Loucy (cell line): ENCODE measurements around the gene MRPS18B.
"Not testable (repeated sequence)": the region's sequence is repeated elsewhere in the genome, so short reads cannot be mapped to it uniquely, and the experiment has no call there.

Experiments
- H2AFZ ChIP-seq: fragments of 200-600 bp; sonication (generic); 2 replicates; pipeline ENCODE4 v1.6.0; 2016; ENCODE audit warnings: antibody characterized with exemption, mild to moderate bottlenecking, low read length, moderate library complexity
- H3F3A ChIP-seq: fragments of 200-600 bp; 2 replicates; pipeline ENCODE4 v1.6.0; 2016; ENCODE audit warnings: antibody characterized with exemption, low read depth, mild to moderate bottlenecking
- H3K27me3 ChIP-seq: fragments of 200-600 bp; sonication (generic); 2 replicates; pipeline ENCODE4 v1.6.1; 2014; ENCODE audit warnings: low read length, mild to moderate bottlenecking; ENCODE audit not compliant: insufficient read depth, poor library complexity, severe bottlenecking
- H3K36me3 ChIP-seq: fragments of 200-600 bp; sonication (generic); 2 replicates; pipeline ENCODE4 v1.6.1; 2016; ENCODE audit warnings: low read length; ENCODE audit not compliant: insufficient read depth
- H3K4me1 ChIP-seq: fragments of 200-600 bp; sonication (generic); 2 replicates; pipeline ENCODE4 v1.5.1; 2014; ENCODE audit warnings: low read length, mild to moderate bottlenecking; ENCODE audit not compliant: insufficient read depth, poor library complexity, severe bottlenecking
- H3K4me2 ChIP-seq: fragments of 200-600 bp; sonication (generic); 2 replicates; pipeline ENCODE4 v1.6.0; 2014; ENCODE audit warnings: antibody characterized with exemption, low read length, low read depth, mild to moderate bottlenecking; ENCODE audit not compliant: poor library complexity, severe bottlenecking
- H3K4me3 ChIP-seq: fragments of 200-600 bp; sonication (generic); 2 replicates; pipeline ENCODE4 v1.5.1; 2014; ENCODE audit warnings: low read length, mild to moderate bottlenecking, mixed read lengths; ENCODE audit not compliant: poor library complexity, severe bottlenecking
- H3K79me2 ChIP-seq: fragments of 200-600 bp; sonication (generic); 2 replicates; pipeline ENCODE4 v1.6.1; 2014; ENCODE audit warnings: low read length; ENCODE audit not compliant: insufficient read depth
- H3K9ac ChIP-seq: fragments of 200-600 bp; sonication (generic); 2 replicates; pipeline ENCODE4 v1.6.0; 2014; ENCODE audit warnings: mild to moderate bottlenecking, low read depth, low read length, moderate library complexity; ENCODE audit not compliant: poor library complexity, severe bottlenecking
- H3K9me2 ChIP-seq: fragments of 200-600 bp; sonication (generic); replicated peaks from 2 replicates; pipeline ENCODE4 v1.6.1; 2016; ENCODE audit warnings: low read depth, low read length, mixed read lengths
- H3K9me3 ChIP-seq: fragments of 200-600 bp; sonication (generic); 2 replicates; pipeline ENCODE4 v1.6.1; 2014; ENCODE audit warnings: mild to moderate bottlenecking, antibody characterized with exemption, low read length, low read depth; ENCODE audit not compliant: insufficient read depth
- H4K20me1 ChIP-seq: fragments of 200-600 bp; sonication (generic); 2 replicates; pipeline ENCODE4 v1.6.0; 2014; ENCODE audit warnings: antibody characterized with exemption, low read length, mild to moderate bottlenecking; ENCODE audit not compliant: insufficient read depth, poor library complexity, severe bottlenecking
- EZH2phosphoT487 ChIP-seq: fragments of 200-600 bp; IDR thresholded peaks from 2 replicates; pipeline ENCODE4 v1.6.1; 2018; ENCODE audit warnings: antibody characterized with exemption, mild to moderate bottlenecking, moderate library complexity, borderline replicate concordance
- TF ChIP-seq, protein P1 (sequence below): fragments of 200-600 bp; sonication (generic); conservative IDR thresholded peaks from 2 replicates; pipeline ENCODE4 v1.5.1; 2014; ENCODE audit warnings: mild to moderate bottlenecking, antibody characterized with exemption, low read length

The MRPS18B gene

DNA sequence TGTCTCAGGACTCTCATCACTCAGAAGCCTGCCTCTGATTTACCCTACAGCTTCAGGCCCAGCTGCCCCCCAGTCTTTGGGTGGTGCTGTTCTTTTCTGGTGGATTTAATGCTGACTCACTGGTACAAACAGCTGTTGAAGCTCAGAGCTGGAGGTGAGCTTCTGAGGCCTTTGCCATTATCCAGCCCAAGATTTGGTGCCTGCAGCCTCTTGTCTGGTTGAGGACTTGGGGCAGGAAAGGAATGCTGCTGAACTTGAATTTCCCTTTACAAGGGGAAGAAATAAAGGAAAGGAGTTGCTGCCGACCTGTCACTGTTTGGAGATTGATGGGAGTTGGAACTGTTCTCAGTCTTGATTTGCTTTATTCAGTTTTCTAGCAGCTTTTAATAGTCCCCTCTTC, 26.6 kb upstream of the MRPS18B start:
- Histone ChIP-seq H3K36me3 (peaks cover 61% of the 10 kb centered on the region; the same call in 1 of the 2 replicates), H4K20me1 (peaks cover 13% of the 10 kb centered on the region), H3K79me2 (peaks cover 4% of the 10 kb centered on the region; the same call in 1 of the 2 replicates), H3K9me2 (no peaks in the 10 kb centered on the region), H3K4me1 (no peaks in the 10 kb centered on the region), H3K4me2 (no peak overlapping the region), H3K9ac (no peak overlapping the region), H3F3A (no peaks in the 10 kb centered on the region), H3K4me3 (no peak overlapping the region), H3K27me3 (no peaks in the 10 kb centered on the region), H3K9me3 (no peaks in the 10 kb centered on the region), H2AFZ (no peak overlapping the region)
- TF ChIP-seq EZH2phosphoT487, result no peak
- TF ChIP-seq, protein P1, sequence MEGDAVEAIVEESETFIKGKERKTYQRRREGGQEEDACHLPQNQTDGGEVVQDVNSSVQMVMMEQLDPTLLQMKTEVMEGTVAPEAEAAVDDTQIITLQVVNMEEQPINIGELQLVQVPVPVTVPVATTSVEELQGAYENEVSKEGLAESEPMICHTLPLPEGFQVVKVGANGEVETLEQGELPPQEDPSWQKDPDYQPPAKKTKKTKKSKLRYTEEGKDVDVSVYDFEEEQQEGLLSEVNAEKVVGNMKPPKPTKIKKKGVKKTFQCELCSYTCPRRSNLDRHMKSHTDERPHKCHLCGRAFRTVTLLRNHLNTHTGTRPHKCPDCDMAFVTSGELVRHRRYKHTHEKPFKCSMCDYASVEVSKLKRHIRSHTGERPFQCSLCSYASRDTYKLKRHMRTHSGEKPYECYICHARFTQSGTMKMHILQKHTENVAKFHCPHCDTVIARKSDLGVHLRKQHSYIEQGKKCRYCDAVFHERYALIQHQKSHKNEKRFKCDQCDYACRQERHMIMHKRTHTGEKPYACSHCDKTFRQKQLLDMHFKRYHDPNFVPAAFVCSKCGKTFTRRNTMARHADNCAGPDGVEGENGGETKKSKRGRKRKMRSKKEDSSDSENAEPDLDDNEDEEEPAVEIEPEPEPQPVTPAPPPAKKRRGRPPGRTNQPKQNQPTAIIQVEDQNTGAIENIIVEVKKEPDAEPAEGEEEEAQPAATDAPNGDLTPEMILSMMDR, result no peak

DNA sequence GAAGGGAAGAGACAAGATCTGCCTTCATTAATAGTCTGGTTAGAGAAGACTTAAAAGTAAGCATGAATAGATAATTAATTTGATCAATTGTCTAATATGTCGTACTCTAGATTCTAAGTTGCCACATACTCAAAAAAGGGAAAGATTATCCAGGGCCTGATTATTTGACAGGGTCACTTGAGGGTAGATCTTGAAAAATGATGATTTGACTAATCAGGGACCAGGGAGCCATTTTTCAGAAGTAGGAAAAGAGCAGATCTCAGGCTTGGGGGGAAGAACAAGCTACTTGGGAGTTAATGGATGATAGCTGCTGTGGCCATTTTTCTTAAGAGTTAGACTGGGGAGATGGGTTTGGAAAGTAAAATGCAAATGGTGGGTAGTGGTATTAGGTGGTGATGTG, 25.4 kb upstream of the MRPS18B start:
- Histone ChIP-seq H3K4me3 (no peak overlapping the region), H3K79me2 (peaks cover 4% of the 10 kb centered on the region; the same call in 1 of the 2 replicates), H3K4me1 (no peaks in the 10 kb centered on the region), H3K9ac (no peak overlapping the region), H3F3A (no peaks in the 10 kb centered on the region), H2AFZ (no peak overlapping the region), H3K9me2 (no peaks in the 10 kb centered on the region), H3K27me3 (no peaks in the 10 kb centered on the region), H3K9me3 (no peaks in the 10 kb centered on the region), H3K36me3 (peaks cover 48% of the 10 kb centered on the region; the same call in 1 of the 2 replicates), H4K20me1 (peaks cover 13% of the 10 kb centered on the region), H3K4me2 (no peak overlapping the region)
- no peak for TF ChIP-seq EZH2phosphoT487
- TF ChIP-seq, protein P1, result no peak

DNA sequence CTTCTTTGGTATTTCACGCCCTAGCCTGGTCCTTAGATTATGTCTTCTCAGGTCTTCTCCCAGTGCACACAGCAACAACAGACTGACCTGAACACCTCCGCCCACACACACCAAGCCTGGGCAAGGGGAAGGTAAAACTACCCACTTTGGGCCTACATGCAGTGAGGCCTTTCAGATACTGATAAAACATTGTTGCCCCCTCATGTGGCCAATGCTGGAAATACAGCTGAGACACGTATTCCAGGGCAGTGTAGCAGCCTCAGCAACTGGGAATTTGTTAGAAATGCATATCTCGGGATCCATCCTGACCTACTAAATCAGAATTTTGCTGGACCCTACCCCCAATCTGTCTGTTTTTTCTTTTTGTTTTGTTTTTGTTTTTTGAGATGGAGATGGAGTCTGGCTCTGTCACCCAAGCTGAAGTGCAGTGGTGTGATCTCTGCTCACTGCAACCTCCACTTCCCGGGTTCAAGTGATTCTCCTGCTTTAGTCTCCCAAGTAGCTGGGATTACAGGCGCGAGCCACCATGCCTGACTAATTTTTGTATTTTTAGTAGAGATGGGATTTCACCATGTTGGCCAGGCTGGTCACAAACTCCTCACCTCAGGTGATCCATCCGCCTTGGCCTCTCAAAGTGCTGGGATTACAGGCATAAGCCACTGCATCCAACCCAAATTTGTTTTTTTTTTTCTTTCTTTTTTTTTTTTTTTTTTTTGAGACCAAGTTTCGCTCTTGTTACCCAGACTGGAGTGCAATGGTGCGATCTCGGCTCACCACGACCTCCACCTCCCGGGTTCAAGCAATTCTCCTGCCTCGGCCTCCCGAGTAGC, 20.1 kb upstream of the MRPS18B start:
- not testable (repeated sequence) for H2AFZ ChIP-seq, H3K9me2 ChIP-seq, H3F3A ChIP-seq, H3K27me3 ChIP-seq, H3K4me1 ChIP-seq, H3K79me2 ChIP-seq, H3K4me2 ChIP-seq, H3K4me3 ChIP-seq, H4K20me1 ChIP-seq, H3K9ac ChIP-seq, H3K9me3 ChIP-seq
- TF ChIP-seq, protein P1, result peak; percentile 83
- H3K36me3 ChIP-seq, result peaks cover 27% of the 10 kb centered on the region; the same call in 1 of the 2 replicates
